A172 (cell line): ENCODE data around the gene PPDPF. TPM values are rescaled to one million over a fixed set of nuclear protein-coding genes. Genes with fewer than 3 reads are reported as not detected.
"Not testable (repeated sequence)": the region's sequence is repeated elsewhere in the genome, so short reads cannot be mapped to it uniquely, and the experiment has no call there.

Experiments
- DNase-seq: peaks from one replicate; pipeline ENCODE4 v3.0.0-alpha.2; 2015; ENCODE audit warnings: low spot score
- total RNA-seq: library from RNA; depleted of rRNA; stranded (reverse); fragments of >200 nt; shearing (Covaris generic); gene quantifications from 2 replicates; pipeline ENCODE4 v1.2.3, GENCODE V29; 2014; rRNA removed

The PPDPF gene, protein sequence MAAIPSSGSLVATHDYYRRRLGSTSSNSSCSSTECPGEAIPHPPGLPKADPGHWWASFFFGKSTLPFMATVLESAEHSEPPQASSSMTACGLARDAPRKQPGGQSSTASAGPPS
- 67.4 and 70.6 TPM in 2 replicates for total RNA-seq

DNA sequence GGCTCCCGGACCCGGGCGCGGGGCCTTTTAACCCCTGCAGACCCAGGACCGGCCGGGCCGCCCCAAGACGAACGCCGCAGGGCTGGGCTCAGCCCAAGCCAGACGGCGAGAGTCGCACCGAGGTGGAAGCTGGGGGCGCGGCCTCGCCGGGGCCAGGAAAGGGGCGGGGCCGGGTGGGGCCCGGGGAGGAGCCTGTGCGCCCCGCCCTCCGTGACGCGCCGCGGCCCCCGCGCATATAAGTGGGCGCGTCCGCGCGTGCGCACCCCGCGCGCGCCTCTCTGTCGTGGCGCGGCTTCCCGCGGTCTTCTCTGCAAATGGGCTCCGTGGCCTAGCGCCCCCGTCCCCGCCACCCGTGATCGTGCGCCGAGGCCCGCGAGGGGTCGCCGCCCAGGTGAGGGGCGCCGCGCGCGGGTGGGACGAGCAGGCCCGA is at the start of gene PPDPF:
Gene PPDPF (plus strand): TSS at position 262 of the 430 bp plus-strand sequence. CDS start 544 bp downstream, outside the sequence.
- peak; percentile 55 for DNase-seq

DNA sequence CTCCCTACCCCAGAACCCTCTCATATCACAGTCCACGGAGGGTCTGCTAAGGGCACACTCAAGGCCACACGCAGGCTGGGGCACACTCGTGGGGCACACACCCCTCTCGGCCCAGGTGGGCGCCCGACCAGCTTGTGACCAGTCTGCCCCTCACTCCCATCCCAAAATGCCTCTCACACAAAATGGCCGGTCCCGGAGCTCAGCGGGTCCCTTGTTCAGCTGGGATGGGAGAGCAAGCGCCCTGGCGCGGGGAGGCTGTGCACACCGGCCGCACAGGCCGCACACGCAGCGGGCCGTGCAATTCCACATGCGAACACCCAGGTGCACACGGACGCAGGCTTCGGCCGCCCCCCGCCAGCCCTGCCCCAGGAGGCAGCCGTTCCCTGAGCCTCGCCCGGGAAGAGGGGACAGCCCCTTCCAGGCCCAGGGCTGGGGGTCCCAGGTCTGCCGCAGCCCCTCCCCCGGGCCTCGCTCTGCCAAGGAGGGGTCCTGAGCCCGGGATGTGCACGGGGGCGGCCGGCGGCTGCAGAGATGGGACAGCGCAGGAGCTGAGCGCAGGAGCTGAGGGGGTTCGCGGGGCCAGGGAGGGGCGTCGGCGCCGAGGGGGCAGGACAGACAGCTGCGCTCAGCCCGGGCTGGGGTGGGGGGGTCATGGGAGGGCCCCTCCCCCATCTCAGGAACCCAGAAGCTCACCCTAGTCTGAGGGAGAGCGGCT is 49.4 kb upstream of the PPDPF start:
- no peak for DNase-seq

DNA sequence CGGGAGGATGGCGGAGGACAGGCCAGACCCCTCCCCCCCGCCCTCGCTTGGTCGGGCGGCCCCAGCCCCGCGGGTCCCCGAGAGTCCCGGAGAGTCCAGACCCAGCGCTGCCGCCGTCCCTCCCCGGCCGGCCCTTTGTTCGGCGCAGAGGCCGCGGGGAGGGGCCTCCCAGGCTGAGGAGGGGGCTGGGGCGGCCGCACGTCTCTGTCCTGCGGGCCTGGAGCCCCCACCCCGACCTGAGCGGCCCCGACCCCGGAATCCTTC is 48.9 kb upstream of the PPDPF start:
- DNase-seq, result no peak

DNA sequence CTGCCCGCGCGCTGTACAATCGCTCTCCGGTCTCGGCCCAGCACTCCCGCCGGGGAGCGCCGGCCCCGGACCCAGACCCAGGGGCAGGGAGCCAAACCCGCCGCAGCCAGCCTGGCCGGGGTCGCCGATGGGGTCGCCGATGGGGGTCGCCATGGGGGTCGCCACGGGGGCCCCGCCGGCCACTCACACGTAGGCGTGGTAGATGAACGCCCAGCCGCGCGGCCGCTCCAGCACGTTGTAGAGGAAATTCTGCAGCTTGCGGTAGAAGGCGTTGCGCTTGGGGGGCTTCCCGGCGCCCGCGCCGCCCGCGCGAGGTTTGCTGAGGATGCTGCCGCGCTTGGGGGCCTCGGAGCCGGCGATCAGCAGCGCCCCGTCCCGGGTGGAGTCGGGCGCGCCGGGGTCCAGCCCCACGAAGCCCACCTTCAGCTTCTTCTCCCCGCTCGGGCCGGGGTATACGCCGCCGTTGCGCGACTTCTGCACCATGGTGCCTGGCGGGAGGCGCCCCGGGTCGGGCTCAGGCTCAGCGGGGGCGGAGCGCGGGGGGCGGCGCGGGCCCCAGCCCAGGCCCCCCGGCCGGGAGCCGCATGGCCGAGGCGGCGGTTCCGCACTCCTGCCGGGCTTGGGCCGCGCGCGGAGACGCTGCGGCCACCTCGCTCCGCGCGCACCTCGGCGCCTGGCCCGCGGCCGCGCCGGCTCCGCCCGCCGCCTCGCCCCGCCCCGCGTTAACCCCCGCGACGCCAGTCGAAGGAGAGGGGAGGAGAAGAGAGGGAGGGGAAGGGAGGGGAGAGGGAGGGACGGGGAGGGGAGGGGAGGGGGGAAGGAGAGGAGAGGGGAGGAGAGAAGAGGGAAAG is 48.4 kb upstream of the PPDPF start, which contains the start of gene KCNQ2:
Gene KCNQ2 (minus strand): TSS at position 675 of the 851 bp plus-strand sequence. CDS start 192 bp downstream, at position 483.
- DNase-seq, result no peak

DNA sequence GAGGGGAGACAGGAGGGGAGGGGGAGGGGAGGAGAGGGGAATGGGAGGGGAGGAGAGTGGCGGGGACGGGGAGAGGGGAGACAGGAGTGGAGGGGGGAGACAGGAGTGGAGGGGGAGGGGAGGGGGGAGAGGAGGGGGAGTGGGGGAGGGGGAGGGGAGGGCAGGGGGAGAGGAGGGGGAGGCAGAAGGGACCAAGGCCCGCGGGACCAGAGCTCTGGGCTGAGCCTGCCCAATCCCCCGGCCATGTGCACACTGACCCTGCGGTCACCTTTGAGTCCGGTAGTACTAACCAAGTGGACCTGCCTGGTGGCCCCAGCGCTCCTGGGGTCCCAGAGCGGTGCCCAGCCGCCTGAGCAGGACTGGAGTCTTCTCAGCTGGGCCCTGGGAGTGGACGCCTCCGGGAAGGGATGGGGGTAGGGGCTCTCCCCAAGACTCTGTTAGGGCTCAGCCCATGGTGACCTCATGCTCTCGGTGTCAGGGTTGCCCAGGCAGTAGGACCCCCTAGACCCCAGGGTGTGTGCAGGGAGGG is 47.6 kb upstream of the PPDPF start:
- no peak for DNase-seq

DNA sequence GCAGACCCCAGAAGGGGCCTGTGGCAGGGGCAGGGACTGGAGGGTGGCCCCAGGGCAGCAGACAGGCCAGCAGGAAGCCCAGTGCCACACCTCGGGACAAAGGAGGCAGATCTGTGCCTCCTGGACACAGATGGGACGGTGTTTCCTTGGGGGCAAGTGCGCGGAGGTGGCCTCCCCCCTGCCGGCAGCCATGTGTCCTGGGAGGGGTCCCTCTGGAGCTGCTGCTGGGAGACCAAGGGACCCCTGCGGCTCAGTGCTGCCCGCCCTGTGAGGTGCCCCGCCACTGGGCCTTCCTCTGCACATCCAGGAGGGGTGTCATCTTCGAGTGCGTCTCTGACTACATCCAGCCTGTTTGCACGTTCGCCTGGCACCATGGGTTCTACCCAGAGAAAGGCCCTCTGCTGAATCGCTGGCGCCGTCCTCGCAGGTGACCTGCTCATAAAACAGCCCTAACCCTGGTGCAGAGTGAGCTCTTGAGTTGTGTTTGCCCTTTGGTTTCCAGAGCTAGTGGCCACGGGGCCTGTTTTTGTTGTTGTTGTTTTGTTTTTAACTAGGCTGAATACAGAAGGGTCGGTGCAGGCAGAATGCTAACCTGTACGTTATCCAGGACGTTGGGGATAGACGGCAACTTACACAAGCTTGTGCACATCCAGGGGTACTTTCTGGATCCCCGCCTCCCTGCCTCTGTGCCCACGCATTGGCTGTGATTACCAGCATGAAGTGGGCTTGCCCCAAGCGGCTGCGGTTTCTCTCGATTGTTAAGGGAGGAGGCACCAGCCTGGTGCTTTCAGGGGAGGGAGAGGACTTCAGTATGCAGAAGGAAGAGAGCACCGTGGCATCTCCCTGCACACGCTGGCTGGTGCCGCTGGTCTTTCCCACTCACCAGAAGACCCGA is 46.8 kb upstream of the PPDPF start:
- no peak for DNase-seq

DNA sequence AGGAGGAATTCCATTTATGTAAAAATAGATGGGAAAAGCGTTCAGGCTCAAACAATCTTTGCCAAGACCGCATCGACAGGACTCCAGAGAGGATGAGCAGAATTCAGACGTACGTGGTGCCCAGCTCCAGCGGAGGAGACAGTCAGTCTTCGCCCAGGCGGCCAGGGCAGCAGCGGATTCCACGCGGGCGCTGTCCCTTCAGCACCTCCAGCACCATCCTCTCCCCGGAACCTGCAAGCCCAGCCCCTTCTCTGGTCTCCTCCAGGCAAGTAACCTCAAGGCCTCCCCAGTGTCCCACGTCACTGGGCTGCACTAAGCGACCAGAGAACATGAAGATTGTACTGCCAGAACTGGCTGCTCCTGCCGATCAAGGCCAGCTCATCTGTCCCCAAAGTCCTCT is 45.4 kb upstream of the PPDPF start:
- DNase-seq, result peak; percentile 45

DNA sequence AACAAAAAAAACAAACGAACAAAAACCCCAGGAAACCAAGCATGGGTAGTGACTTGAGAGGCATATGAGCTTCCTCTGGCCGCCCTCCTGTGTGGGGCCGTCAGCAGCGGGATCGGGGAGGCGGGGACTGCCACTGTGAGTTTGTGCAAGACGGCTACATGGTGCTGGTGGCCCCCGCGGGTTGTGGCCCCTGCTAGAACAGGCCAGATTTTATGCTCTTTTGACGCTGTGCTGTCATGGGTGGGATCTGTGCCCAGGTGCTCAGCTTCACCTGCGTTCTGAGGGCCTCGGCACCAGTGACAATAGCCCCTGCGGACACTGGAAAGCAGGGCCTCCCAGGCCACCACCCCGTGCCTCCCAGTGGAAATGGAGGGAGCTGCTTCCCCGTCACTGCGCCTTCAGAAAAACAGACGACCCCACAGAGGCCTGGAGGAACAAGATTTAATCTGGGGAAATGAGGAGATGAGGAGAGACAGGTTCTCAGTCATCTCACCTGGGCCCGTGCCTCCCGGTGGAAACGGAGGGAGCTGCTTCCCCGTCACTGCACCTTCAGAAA is 43.4 kb upstream of the PPDPF start:
- no peak for DNase-seq

DNA sequence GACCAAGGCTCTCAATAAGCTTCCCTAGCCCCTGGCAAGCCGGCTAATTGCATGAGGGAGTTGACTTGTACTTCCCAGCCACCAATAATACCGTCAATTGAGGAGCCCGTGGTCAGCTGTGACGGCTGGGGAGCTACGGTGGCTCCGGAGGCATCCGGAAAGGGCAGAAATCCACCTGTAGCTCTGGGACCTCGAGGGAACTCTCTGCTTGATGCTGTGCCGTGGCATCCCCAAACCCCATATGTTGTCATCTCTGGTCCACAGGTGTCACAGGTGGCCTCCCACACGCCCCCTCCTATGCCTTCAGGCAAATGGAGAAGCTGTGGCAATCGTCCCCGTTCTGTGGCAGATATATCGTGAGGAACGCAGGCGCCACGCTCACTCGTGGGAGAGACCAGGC is 42.6 kb upstream of the PPDPF start:
- DNase-seq, result no peak

DNA sequence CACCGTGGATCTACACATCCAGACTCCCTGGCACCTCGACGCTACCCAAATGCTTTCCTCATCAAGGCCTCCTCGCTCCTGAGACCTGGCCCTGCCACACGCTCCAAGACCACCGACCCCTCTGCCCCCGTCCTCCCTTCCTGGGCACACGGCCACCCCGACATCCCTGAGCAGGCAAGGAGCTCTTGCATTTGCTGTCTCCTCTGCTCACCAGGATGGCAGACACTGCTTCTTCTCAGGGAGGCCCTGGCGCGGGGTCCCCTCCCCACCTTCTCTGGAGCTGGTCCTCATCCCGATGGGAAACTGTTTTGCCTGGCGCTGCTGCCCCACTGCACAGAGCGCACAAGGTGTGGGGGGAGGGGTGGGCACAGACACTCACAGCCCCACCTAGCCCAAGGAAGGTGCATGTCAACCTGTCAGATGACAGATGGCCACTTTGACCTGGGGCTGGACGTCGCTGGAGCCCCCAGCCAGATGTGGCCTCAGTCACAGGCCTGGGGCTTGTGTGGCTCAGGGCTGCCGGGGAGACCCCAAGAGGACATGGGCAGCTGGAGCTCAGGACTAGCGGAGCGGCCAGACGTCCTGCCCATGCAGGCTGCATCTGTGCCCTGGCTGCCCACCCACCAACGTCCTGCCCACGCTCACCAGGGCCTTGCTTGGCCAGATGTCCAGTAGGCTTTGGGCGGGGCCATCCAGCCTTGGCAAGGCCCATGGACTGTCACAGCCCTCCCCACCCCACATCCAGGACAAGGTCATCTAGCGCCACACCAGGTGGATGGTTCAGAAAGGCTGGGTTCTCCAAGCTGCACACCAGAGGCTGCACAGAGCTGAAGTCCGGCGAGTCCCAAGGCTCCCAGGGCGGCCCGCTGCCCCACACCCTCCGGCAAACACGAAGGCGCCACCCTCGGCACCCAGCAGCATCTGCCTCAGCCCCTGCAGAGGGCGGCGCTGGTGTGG is 41.9 kb upstream of the PPDPF start:
- no peak for DNase-seq

DNA sequence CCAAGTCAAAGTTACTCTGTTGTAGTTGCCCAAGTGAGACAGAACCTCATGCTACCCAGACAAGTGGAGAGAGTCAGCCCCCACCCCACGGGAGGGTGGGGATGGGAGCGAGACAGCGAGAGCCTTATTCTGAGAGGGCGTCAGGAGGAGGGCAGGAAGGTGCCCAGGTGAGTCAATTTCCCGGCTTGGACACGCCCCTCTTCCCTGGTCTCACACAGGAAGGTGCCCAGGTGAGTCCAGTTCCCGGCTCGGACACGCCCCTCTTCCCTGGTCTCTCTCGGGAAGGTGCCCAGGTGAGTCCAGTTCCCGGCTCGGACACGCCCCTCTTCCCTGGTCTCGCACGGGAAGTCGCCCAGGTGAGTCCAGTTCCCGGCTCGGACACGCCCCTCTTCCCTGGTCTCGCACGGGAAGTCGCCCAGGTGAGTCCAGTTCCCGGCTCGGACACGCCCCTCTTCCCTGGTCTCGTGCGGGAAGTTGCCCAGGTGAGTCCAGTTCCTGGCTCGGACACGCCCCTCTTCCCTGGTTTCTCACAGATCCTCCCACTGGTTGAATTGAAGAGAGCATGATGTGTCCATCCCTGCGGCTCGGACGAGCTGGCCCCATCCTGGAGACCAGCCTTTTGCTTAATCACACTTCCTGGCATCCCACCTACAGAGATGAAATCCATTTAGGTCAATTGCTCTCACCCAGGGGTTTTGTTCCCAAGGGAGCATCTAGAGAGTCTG is 40.7 kb upstream of the PPDPF start:
- not testable (repeated sequence) for DNase-seq

DNA sequence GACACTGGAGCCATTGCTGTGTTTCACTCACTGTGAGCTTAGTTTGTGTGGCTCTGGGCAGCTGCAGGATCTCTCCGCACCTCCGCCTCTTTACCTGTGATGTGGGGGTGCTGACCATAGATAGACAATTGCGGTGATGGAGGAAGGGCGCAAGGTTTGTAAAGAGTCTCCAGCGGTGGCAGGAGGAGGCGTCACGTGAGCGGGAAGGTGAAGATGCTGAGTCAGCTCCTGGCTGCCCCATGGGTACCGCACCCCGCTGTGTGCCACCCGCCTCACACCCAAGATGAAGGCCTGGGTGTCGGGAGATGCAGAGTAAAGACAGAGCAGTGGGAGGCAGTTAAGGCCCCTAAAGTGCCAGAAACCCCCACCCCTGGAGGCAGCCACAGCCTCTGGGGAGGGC is 39.1 kb upstream of the PPDPF start:
- peak; percentile 32 for DNase-seq

DNA sequence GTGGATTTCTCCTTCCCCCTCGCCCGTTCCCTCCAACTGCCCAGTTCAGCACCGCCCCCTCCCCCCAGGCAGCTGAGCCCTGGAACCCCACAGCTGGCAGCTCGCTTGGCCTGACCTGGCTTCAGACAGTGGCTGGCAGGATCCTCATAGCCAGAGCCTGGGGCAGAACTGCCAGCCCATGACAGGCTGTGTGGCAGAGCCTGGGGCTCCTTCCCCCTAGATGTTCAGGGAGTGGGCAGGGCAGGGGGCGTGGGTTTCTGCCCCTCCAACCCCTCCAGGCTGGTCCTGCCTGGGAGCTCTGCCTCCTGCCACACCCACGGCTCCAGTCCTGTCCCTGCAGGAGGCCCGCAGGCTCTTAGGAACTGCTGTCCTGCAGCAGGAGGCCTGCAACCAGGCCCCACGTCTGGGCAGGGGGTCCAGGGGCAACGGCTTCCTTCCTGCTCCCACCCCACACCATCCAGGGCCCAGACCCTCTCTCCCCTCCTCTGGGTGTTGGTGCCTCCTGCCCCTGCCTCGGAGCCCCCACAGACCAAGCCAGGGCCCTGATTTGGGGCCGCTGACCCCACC is 38.5 kb upstream of the PPDPF start:
- DNase-seq, result no peak

DNA sequence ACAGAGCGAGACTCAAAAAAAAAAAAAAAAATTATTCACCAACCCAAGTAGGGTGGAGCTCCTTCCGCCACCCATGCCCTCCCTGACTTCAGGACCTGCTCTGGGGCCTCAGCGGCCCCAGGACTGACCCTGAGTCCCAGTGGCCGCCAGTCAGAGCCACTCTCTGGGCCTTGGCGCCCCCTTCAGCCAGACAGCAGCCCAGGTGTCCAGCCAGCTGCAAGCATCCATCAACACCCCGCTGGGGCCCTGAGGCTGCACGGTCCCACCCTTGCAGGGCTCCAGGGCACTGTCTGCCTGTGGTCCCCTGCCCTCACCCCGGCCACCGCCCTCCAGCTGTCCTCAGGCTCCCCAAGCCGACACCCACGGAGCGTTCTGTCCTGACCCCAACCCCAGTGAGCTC is 36.7 kb upstream of the PPDPF start:
- DNase-seq, result no peak

DNA sequence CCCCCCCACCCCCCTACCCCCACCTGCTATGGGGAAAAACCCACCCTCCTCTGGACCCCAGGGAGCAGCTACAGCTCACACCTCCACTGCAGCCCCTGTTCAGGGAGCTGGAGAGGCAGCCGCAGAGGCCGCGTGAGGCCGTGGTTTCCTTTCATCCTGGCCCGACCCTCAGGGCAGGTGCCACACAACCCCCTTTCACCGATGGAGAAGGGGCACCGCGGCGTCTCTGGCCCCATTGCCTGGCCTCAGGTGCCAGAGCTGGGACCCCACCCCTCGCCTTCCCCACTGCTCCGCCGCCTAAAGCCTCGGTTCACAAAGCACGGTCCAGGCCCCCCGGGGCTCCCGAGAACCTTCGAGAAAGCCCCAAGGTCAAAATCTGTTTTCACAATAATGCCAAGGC is 36.3 kb upstream of the PPDPF start:
- DNase-seq, result no peak

DNA sequence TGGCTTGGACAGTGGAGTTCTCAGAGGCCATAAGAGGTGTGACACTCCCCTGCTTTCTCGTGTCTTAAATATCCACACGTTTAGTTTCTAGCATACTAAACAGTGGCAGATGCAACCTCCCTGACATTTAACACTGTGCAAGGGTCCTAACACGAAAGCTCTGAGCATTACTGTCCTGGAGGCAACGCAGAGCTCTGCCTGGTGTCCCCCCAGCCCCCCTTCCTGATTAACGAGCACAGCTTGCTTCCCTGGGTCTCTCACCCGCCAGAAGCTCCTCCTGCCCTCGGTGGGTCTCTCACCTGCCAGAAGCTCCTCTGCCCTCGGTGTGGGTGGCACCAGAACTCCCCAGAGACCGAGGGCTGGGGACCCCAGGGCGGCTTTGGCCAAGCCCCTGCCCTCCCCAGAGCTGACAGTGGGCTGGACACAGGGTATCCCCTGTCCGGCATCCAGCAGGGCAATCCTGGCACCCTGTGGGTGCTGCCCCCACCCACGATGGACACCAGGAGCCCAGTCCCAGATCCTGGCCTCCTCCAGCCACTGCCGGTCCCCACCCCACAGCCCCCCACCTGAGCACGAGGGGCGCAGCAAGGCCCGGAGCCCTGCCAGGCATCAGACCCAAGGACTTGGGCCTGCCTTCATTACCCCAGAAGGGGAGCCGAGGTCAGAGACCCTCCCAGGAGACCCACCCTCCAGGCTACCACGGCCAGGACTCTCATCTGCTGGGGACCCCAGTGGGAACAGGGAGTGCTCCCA is 35.7 kb upstream of the PPDPF start:
- DNase-seq, result no peak

DNA sequence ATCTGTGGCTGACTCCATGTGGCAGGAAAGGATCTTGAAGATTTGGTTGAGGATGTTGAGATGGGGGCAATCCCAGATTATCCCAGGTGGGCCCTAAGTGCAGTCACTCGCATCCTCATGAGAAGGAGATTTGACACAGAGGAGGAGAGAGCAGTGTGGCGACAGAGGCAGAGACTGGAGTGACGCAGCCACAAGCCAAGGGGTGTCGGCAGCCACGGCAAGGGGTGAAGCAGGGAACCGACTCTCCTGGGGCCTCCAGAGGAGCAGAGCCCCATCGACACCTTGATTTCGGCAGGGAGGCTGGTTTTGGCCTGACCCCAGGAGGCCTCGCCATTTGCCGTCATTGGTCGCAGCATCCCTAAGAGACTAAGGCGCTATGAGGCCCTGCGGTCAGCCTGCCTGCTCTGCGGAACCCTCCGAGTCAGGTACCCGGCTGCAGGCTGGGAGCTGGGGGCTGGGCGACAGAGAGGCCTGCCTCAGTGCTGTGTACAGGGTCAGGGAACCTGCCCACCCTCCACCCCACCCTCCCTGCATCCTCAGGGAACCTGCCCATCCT is 34.2 kb upstream of the PPDPF start:
- no peak for DNase-seq
